ENCODE results near the gene CDH23.

DNA sequence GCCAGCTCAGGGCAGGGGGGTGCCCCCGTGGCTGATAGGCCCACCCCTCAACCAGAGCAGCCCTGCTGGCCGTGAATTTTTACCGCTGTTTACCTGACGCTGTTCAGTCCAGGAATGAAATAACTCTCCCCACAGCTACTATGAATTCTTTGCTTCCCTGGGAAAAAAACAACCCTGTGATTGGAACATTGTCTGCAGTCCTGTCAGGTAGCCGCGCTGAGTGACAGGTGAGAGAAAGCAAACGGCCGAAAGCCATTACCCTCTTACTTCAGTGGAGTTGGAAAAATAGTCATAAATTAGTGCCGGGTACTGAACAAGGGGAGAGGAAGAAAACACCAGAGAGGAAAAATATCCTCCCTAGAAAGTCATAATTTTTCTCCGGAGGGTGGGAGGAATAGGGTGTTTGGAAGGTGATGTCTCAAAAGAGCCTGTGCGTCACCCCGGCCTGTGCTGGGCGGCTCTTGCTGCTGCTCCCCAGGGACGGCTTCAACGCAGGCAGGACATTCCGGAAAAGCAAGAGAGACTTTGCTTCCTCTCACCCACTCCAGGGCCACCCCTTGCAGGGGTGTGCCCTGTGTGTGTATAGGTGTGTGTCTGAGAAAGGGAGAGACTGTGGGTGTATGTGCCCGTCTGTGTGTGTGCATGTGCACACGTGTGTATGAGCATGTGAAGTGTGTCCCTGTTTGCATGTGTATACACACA, 69.0 kb downstream of the CDH23 start:
- no peak for TF ChIP-seq YY1 (IDR thresholded peaks at IDR 0.05; ENCODE audit: insufficient read depth, insufficient read length)
- TF ChIP-seq SUZ12 (IDR thresholded peaks at IDR 0.05; ENCODE audit: extremely low read depth, insufficient read depth, insufficient read length): no peak

Data from NT2/D1 (cell line).